T-helper 17 cell (primary cell): ENCODE data around the gene ONECUT3. TPM values are rescaled to one million over a fixed set of nuclear protein-coding genes. Genes with fewer than 3 reads are reported as not detected.
"Not testable (repeated sequence)": the region's sequence is repeated elsewhere in the genome, so short reads cannot be mapped to it uniquely, and the experiment has no call there.

Experiments
- ATAC-seq: fragments of 150-1000 bp; cut with Tn5 transposase; 2 replicates; pipeline ENCODE4 v1.10.0; 2021; ENCODE audit warnings: mild to moderate bottlenecking, moderate library complexity
- DNase-seq, 3 donors: peaks; one replicate each; pipeline versions ENCODE4 v3.0.0 to v3.0.0-alpha.2; 2020 to 2021
- H3K9me3 ChIP-seq: one replicate; pipeline ENCODE4 v1.7.0; 2013; ENCODE audit warnings: low read length, mild to moderate bottlenecking; ENCODE audit not compliant: control insufficient read depth, poor library complexity, severe bottlenecking
- H3K27ac Mint-ChIP-seq: one replicate; pipeline ENCODE4 v1.8.0; 2022; ENCODE audit warnings: mild to moderate bottlenecking, moderate library complexity, mixed read lengths
- H3K27me3 Mint-ChIP-seq: one replicate; pipeline ENCODE4 v1.8.0; 2022; ENCODE audit warnings: mixed read lengths
- H3K36me3 Mint-ChIP-seq: one replicate; pipeline ENCODE4 v1.8.0; 2022; ENCODE audit warnings: low read depth, mixed read lengths
- H3K4me1 Mint-ChIP-seq: one replicate; pipeline ENCODE4 v1.8.0; 2022; ENCODE audit warnings: mild to moderate bottlenecking, mixed read lengths
- H3K4me3 Mint-ChIP-seq: one replicate; pipeline ENCODE4 v1.8.0; 2022; ENCODE audit warnings: mild to moderate bottlenecking, moderate library complexity, mixed read lengths
- total RNA-seq, 4 donors: library from RNA in 2 of 4; stranded (reverse) in 2 of 4; gene quantifications; one replicate each; pipeline ENCODE4 v1.2.3 and lab custom pipeline; 2022 to 2026

ONECUT3 gene
- total RNA-seq, 2 donors from 2014 or later, result not detected

GRCh38 chr19:1755467-1756171, 2.3 kb downstream of the ONECUT3 start:
- no peaks in the 10 kb centered on the region for H3K9me3 ChIP-seq
- H3K27me3 Mint-ChIP-seq, result peaks cover 42% of the 10 kb centered on the region
- no peak for DNase-seq
- ATAC-seq, result no peak
- H3K4me1 Mint-ChIP-seq, result peaks cover 7% of the 10 kb centered on the region
- H3K4me3 Mint-ChIP-seq, result peak overlapping the region; percentile 67
- H3K36me3 Mint-ChIP-seq, result peaks cover 2% of the 10 kb centered on the region
- no peak overlapping the region for H3K27ac Mint-ChIP-seq

DNA sequence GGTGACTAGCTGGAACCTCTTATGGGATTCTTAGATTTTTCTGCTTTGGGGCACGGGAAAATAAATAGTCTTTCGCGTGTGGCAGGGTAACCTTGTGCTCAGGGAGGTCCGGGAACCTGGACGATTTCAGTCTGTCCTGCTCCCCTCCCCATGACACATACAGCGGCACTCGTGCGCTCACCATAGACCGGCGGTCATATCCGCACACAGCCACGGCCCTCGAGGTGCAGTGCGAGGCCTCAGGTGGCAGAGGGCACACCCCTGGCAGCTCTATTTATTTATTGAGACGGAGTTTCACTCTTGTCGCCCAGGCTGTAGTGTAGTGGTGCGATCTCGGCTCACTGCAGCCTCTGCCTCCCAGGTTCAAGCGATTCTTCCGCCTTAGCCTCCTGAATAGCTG, 3.0 kb downstream of the ONECUT3 start:
- peaks cover 2% of the 10 kb centered on the region for H3K36me3 Mint-ChIP-seq
- H3K27me3 Mint-ChIP-seq, result peaks cover 42% of the 10 kb centered on the region
- H3K4me3 Mint-ChIP-seq, result no peak overlapping the region
- H3K27ac Mint-ChIP-seq, result peak overlapping the region; percentile 49
- ATAC-seq (no peak), DNase-seq (no peak)
- no peaks in the 10 kb centered on the region for H3K9me3 ChIP-seq
- peaks cover 7% of the 10 kb centered on the region for H3K4me1 Mint-ChIP-seq

GRCh38 chr19:1756705-1757465, 3.6 kb downstream of the ONECUT3 start:
- Mint-ChIP-seq H3K36me3 (peaks cover 4% of the 10 kb centered on the region), H3K4me1 (peaks cover 7% of the 10 kb centered on the region), H3K27ac (peak overlapping the region; percentile 49), H3K4me3 (peak overlapping the region; percentile 66), H3K27me3 (peaks cover 42% of the 10 kb centered on the region)
- no peak for ATAC-seq
- no peaks in the 10 kb centered on the region for H3K9me3 ChIP-seq
- no peak for DNase-seq

- DNase-seq, result no peak
- H3K4me1 Mint-ChIP-seq, result peaks cover 7% of the 10 kb centered on the region
- no peak overlapping the region for H3K27ac Mint-ChIP-seq
- peaks cover 4% of the 10 kb centered on the region for H3K36me3 Mint-ChIP-seq
- peaks cover 40% of the 10 kb centered on the region for H3K27me3 Mint-ChIP-seq
- H3K4me3 Mint-ChIP-seq, result peak overlapping the region; percentile 21
- ATAC-seq, result no peak
- H3K9me3 ChIP-seq, result no peaks in the 10 kb centered on the region
Observed at GRCh38 chr19:1757468-1758230, 4.3 kb downstream of the ONECUT3 start.

GRCh38 chr19:1758231-1758577, 4.9 kb downstream of the ONECUT3 start:
- H3K4me3 Mint-ChIP-seq, result no peak overlapping the region
- H3K4me1 Mint-ChIP-seq, result peaks cover 9% of the 10 kb centered on the region
- DNase-seq, result no peak
- peaks cover 44% of the 10 kb centered on the region for H3K27me3 Mint-ChIP-seq
- ATAC-seq, result no peak
- H3K36me3 Mint-ChIP-seq, result peaks cover 6% of the 10 kb centered on the region
- H3K27ac Mint-ChIP-seq, result no peak overlapping the region
- no peaks in the 10 kb centered on the region for H3K9me3 ChIP-seq

- peaks cover 6% of the 10 kb centered on the region for H3K36me3 Mint-ChIP-seq
- no peak overlapping the region for H3K27ac Mint-ChIP-seq
- no peaks in the 10 kb centered on the region for H3K9me3 ChIP-seq
- H3K4me3 Mint-ChIP-seq, result no peak overlapping the region
- H3K27me3 Mint-ChIP-seq, result peaks cover 53% of the 10 kb centered on the region
- H3K4me1 Mint-ChIP-seq, result peaks cover 11% of the 10 kb centered on the region
- DNase-seq, result no peak
- ATAC-seq, result no peak
Observed at GRCh38 chr19:1758959-1759903, 5.9 kb downstream of the ONECUT3 start.

DNA sequence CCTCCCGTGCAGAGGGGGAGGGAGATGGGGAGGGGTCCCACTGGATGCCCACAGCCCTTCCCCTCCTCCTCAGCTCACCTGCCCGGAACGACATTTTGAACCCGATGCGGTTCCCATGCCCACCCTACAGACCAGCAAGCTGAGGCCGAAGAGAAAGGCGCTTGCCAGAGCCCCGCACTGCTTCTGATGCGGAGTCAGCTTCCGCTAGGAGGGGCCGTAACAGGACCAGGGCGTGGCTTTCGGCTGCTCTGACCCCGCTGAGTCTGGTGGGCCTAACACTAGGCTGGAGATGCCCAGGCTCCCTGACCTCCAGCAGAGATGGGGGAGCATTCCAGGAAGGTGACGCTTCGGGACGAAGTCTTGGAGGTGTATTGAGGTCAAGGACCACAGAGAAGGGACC, 6.7 kb downstream of the ONECUT3 start:
- DNase-seq, result no peak

GRCh38 chr19:1760786-1761527, 7.7 kb downstream of the ONECUT3 start:
- H3K9me3 ChIP-seq, ATAC-seq: not testable (repeated sequence)
- peaks cover 56% of the 10 kb centered on the region for H3K27me3 Mint-ChIP-seq

More for the DNA sequence above, 6.7 kb downstream of the ONECUT3 start:
- no peaks in the 10 kb centered on the region for H3K9me3 ChIP-seq
- Mint-ChIP-seq H3K27me3 (peaks cover 57% of the 10 kb centered on the region), H3K36me3 (peaks cover 6% of the 10 kb centered on the region), H3K4me3 (no peak overlapping the region), H3K27ac (no peak overlapping the region), H3K4me1 (peaks cover 11% of the 10 kb centered on the region)
- no peak for ATAC-seq

DNA sequence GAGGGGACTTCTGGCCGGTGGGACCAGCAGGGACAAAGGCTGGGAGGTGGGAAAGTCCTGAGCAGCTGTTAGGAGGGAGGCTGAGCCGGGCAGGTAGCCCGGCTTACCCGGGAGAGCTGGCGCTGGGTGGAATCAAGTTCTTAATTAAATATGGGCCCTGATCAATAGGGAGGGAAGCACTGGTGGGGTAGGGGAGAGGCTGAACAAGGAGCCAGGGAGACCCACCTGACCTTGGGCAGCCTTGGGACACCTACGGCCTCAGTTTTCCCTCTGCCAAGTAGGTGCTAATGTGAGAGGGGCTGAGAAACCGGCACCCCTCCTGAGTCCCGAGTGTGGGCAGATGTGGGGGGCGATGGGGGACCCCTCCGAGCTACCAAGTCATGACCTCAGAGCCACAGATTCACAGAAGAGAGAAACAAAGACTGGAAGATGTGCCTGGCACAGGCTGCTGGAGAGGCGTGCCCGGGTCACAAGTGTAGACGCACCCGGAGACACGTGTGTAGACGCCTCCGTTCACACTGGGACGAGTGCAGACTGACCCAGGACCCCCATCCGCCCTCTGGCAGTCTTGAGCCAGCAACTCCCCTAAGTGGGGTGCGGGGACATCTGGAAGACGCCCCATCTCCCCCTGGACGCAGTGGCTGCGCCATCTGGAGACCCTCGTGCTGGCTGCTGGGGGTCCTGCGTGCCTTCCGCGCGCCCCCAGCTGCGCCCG, 8.4 kb downstream of the ONECUT3 start:
- peaks cover 50% of the 10 kb centered on the region for H3K27me3 Mint-ChIP-seq
- H3K27ac Mint-ChIP-seq, result no peak overlapping the region
- no peaks in the 10 kb centered on the region for H3K9me3 ChIP-seq
- H3K4me3 Mint-ChIP-seq, result no peak overlapping the region
- no peak for ATAC-seq
- H3K36me3 Mint-ChIP-seq, result peaks cover 4% of the 10 kb centered on the region
- DNase-seq, result no peak
- H3K4me1 Mint-ChIP-seq, result peaks cover 9% of the 10 kb centered on the region

More at GRCh38 chr19:1760786-1761527, 7.7 kb downstream of the ONECUT3 start:
- not testable (repeated sequence) for H3K4me1 Mint-ChIP-seq, H3K27ac Mint-ChIP-seq, H3K36me3 Mint-ChIP-seq, H3K4me3 Mint-ChIP-seq, DNase-seq

DNA sequence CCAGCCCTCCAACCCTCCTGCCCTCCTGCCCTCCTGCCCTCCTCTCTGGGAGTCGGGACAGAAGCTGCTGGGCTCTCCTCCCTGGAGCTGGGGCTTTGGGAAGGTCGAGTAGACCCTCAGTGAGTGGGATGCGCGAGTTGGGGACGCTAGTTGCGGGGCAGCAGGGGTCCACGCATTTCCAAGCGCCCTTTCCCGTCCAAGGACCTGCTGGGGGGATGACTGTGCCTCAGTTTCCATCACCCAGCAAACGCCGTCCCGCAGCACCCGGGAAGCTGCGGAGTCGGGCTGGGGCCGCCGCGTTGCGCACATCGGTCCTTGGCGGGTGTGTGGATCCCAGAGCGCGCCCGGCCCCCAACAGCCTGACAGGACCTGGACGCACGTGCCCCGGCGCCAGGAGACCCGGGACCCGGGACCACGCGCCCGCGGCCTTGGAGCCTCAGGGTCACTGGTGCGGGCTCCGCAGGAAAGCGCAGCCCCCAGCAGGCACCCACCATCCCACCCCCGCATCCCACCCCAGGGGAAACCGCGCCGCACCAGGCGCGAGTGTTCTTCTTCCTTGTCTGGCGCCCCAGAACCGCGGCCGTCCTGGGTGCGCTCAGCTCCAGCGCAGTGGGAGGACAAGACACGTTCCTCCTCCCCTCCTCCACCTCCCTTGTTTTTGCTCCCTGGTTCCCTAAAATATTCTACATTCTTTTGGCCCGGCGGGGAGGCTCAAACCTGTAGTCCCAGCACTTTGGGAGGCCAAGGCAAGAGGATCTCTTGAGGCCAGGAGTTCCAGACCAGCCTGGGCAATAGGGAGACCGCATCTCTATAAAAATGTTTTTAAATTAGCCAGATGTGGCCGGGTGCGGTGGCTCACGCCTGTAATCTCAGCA, 9.2 kb downstream of the ONECUT3 start:
- H3K27ac Mint-ChIP-seq, result no peak overlapping the region
- ATAC-seq (no peak), DNase-seq (no peak)
- H3K36me3 Mint-ChIP-seq, result peaks cover 4% of the 10 kb centered on the region
- peaks cover 46% of the 10 kb centered on the region for H3K27me3 Mint-ChIP-seq
- H3K4me3 Mint-ChIP-seq, result no peak overlapping the region
- H3K9me3 ChIP-seq, result no peaks in the 10 kb centered on the region
- H3K4me1 Mint-ChIP-seq, result peaks cover 6% of the 10 kb centered on the region
